KG1 (cell line): Measurements from ENCODE around the gene ACY1.

Source experiments
- DNase-seq: peaks from one replicate; lab custom pipeline; 2025; lab: John Stamatoyannopoulos, UW

Gene ACY1

GRCh38 chr3:51982838-51983577 is at the start of gene ACY1:
Gene ACY1, plus strand, starts transcription at chr3:51983535. Its CDS starts 530 bp downstream, at chr3:51984065.
- DNase-seq: peak; percentile 44

DNA sequence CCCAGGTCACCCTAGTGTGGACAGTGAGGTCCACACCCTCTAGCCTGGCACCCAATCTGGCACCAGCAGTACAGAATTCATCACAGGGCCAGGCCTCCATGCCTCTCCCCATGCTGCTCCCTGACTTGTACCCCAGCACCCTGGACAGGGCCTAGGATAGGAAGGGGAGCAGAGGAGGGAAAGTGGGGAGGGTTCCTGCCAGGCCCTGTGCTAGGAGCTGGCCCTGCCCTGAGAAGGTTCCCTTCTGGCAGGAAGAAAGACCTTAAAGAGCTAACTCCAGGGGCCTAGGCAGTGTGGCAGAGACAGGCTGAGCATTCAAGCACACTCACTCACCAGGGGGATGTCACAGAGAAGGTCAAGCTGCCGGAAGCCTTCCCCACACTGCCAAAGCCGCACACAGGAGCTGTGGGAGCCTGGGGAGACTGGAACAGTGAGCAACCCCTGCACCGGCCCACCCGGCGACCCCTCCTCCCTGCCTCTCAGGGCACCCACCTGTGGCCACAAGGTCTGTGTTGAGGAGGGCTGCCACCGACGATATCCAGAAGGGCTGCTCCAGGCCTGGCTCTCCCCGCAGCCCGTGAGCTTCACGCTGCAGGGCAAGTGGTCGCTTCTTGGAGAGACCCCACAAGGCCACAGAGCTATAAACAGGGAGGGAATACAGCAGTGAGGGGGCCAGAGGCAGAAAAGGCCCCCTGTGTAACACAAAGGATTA is 49.0 kb upstream of the ACY1 start:
- no peak for DNase-seq

GRCh38 chr3:51934991-51935885 is 48.1 kb upstream of the ACY1 start:
- no peak for DNase-seq

- DNase-seq: no peak
Observed at GRCh38 chr3:51935886-51936755, 47.2 kb upstream of the ACY1 start.

- DNase-seq: no peak
Observed at GRCh38 chr3:51937014-51937413, 46.3 kb upstream of the ACY1 start.

DNA sequence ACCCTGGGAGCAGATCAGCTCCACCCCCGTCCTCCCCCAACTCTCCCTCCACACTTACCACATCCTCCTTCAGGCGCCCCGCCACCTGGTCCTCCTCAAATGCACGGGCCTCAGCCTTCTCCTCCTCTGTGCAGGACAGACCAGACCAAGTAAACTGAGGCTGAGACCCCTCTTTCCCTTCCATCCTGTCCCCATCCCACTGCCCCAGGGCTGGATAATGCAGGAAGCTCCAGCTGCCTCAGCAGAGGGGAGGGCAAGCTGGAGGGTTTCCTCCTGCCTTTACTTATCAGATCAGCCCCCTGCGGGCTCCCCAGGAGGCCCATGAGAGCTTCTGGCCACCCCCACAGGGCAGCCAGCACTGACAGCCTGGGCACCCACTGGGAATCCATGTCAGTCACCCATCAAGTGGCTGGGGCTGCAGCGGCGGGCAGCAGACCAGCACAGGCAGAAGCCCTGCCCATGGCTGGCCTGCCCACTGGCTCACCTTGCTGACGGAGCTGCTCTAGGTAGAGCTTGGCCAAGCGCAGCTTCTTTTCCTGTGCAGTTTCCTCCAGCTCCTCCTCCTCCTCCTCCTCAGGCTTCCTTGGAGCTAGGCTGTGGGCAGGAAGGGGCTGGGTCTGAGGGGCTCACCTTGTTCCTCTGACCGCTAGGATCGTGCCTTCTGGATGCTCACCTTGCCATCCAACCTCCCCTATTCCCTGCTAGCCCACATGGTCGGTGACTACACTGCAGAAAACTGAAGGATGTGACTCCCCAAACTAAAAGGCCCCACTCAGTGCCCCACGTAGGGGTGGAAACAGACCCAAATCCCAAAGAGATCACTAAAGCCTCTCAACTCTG is 45.5 kb upstream of the ACY1 start:
- no peak for DNase-seq

- DNase-seq: no peak
Observed at GRCh38 chr3:51938780-51939425, 44.4 kb upstream of the ACY1 start.

DNA sequence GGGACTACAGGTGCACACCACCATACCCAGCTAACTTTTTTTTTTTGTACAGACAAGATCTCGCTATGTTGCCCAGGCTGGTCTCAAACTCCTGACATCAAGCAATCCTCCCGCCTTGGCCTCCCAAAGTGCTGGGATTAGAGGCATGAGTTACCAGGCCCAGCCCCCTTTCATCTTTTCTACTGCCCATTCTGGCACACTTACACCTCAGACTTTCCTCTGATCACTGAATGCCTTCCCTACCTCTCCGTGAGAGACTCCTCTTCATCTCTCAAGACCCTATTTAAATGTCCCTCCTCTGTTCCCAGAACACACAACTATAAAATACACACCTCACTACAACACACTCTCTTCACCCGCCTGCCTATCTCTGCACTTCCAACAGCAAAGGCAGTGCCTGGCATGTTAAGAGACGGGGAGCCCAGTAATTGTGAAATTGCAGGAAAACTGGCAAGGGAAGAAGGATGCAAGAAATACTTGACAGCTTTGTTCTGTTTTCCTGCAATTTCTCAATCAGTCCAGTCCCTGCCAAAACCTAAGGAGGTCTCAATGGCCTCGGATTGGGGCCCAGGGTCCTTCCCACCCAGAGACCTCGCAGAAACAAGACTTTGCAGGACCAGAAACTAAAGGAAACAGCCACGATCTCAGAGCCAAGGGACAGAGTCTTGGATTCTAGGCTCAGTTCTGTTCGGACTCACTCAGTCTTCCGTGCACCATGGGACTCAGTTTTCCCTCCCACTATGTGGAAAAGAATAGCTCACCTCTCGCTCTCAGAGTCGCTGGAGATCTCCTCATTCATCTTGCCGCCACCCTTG is 42.5 kb upstream of the ACY1 start:
- no peak for DNase-seq

GRCh38 chr3:51941463-51941797 is 41.9 kb upstream of the ACY1 start:
- DNase-seq: no peak

DNA sequence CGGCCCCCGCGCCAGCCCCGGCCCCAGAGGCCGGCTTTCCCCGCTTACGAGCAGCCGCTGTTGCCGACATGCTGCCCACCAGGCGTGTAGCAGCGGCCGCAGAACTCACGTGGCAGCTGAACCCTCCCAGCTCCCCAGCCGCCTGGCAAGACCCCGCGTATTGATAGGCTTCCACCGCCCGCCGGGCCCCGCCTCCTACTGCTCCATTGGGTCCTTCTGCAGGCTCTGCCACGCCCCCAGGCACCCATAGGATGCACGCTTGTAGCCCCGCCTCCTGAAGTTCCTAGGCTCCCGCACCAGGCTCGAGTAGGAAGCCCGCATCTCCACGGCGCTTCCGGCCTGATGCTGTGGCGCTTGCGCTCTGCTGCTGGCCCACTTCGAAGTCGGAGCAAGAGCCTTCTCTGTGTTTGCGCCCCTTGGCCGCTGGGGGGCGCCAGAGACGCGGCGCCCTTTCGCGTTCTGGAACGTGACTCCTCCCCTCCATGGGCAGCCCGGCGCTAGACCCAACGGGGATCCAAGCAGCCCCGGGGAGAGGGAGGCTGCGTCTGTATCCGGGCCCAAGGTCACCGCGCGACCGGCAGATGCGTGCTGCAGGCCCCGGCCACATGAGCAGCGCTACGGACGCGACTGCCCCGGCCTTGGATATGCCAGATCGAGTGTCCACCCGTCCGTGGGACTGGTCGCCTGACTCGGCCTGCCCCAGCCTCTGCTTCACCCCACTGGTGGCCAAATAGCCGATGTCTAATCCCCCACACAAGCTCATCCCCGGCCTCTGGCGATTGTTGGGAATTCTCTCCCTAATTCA is 41.3 kb upstream of the ACY1 start, which contains the start of the genes PARP3 and RRP9:
TSS of gene PARP3 (plus strand) at position 566 of the 805 bp plus-strand sequence. CDS start 993 bp downstream, outside the sequence.
TSS of gene RRP9 (minus strand) at position 107 of the 805 bp plus-strand sequence. CDS start at position 70, 37 bp downstream.
- peak; percentile 99 for DNase-seq

GRCh38 chr3:51942603-51943450 is 40.5 kb upstream of the ACY1 start:
- no peak for DNase-seq

- DNase-seq: no peak
Observed at GRCh38 chr3:51943451-51944391, 39.6 kb upstream of the ACY1 start.

GRCh38 chr3:51944451-51945021 is 38.8 kb upstream of the ACY1 start:
- no peak for DNase-seq

DNA sequence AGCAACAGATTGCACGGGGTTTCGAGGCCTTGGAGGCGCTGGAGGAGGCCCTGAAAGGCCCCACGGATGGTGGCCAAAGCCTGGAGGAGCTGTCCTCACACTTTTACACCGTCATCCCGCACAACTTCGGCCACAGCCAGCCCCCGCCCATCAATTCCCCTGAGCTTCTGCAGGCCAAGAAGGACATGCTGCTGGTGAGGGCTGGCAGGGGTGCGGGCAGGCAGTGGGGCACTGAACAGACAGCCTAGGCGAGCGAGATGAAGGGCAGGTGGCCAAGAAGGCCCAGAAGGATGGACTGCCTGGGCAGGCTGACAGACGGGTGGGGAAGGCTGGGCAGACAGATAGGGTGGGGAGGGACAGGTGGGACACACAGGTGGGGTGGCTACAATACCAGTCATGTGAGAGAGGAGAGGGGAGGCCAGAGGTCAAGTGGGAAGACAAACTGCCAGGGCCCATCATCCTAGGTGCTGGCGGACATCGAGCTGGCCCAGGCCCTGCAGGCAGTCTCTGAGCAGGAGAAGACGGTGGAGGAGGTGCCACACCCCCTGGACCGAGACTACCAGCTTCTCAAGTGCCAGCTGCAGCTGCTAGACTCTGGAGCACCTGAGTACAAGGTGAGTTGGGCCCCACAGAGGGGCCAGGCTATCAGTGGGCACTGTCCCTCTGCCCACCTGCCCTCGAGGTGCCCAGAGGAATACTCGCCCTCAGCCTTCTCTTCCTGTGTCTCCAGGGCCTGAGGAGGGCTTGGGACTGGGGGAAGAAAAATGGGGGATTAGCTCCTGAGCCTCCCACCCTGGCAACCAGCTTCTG is 38.1 kb upstream of the ACY1 start:
- no peak for DNase-seq
